Right atrium auricular region (tissue), 2 donors: Measurements from ENCODE around the gene MORN2. TPM values are rescaled to one million over a fixed set of nuclear protein-coding genes. Genes with fewer than 3 reads are reported as not detected.

ENCODE experiments used
- DNase-seq: peaks from one replicate; pipeline ENCODE4 v3.0.0-alpha.2; 2019; ENCODE audit warnings: low spot score
- H3K27ac ChIP-seq, 2 donors: fragments of 200-600 bp; sonication (generic); 1 replicate in 1 of 2; 2 replicates in 1 of 2; pipeline ENCODE4 v1.5.1; 2016 to 2019
- H3K27me3 ChIP-seq, 2 donors: fragments of 200-600 bp; sonication (generic); one replicate each; pipeline versions ENCODE4 v1.5.1 to v1.6.0; 2017 to 2019
- H3K36me3 ChIP-seq: fragments of 200-600 bp; sonication (generic); one replicate; pipeline ENCODE4 v1.5.1; 2016
- H3K4me1 ChIP-seq, 2 donors: fragments of 200-600 bp; sonication (generic); one replicate each; pipeline versions ENCODE4 v1.5.1 to v1.6.0; 2017 to 2019
- H3K4me3 ChIP-seq, 2 donors: fragments of 200-600 bp; sonication (generic); 1 replicate in 1 of 2; 2 replicates in 1 of 2; pipeline ENCODE4 v1.5.1; 2017 to 2019; ENCODE audit warnings: mild to moderate bottlenecking in 1 of 2, moderate library complexity in 1 of 2
- H3K9me3 ChIP-seq, 2 donors: fragments of 200-600 bp; sonication (generic); one replicate each; pipeline ENCODE4 v1.5.1; 2019
- total RNA-seq, 2 donors: library from RNA; depleted of rRNA; stranded (reverse); fragments of >200 nt; gene quantifications; one replicate each; pipeline ENCODE4 v1.1.0, GENCODE V29; 2016
- TF ChIP-seq, protein P1 (sequence below), 2 donors: fragments of 200-600 bp; sonication (generic); IDR thresholded peaks; one replicate each; pipeline ENCODE4 v1.5.1; 2019; ENCODE audit warnings: antibody characterized with exemption in 2 of 2

Gene MORN2
- total RNA-seq, 2 donors from 2014 or later: 14.8 to 18.4 TPM

DNA sequence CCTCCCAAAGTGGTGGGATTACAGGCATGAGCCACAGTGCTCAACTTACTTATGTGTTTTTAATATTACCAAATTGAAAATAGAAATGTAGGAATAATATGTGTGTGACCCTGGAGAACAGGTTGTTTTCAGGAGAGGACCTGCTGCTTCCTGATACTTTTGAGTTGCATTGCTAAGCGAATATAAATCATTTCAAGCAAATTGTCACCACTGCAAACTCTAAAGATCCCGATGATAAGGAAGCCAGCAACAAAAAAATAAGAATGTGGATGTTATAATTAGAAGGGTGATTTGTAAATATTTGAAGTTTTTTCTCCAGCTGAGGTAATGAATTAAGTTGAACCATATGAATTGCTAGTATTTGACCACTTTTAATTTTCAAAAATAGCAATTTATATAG, 54.8 kb downstream of the MORN2 start:
- H3K27me3 ChIP-seq: no peaks in the 10 kb centered on the region
- no peak overlapping the region for H3K4me3 ChIP-seq
- no peaks in the 10 kb centered on the region for H3K36me3 ChIP-seq
- TF ChIP-seq, protein P1, sequence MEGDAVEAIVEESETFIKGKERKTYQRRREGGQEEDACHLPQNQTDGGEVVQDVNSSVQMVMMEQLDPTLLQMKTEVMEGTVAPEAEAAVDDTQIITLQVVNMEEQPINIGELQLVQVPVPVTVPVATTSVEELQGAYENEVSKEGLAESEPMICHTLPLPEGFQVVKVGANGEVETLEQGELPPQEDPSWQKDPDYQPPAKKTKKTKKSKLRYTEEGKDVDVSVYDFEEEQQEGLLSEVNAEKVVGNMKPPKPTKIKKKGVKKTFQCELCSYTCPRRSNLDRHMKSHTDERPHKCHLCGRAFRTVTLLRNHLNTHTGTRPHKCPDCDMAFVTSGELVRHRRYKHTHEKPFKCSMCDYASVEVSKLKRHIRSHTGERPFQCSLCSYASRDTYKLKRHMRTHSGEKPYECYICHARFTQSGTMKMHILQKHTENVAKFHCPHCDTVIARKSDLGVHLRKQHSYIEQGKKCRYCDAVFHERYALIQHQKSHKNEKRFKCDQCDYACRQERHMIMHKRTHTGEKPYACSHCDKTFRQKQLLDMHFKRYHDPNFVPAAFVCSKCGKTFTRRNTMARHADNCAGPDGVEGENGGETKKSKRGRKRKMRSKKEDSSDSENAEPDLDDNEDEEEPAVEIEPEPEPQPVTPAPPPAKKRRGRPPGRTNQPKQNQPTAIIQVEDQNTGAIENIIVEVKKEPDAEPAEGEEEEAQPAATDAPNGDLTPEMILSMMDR (IDR thresholded peaks at IDR 0.05): no peak
- H3K9me3 ChIP-seq: no peaks in the 10 kb centered on the region
- no peak overlapping the region for H3K27ac ChIP-seq
- no peaks in the 10 kb centered on the region for H3K4me1 ChIP-seq
- DNase-seq: no peak

Other genes starting within 250 kb of the MORN2 start
- 10 to 100 TPM; 13.9 to 17.9 TPM for gene GALM, start 209.9 kb upstream of the MORN2 start, total RNA-seq
- 10 to 100 TPM; 32.1 to 44.3 TPM for gene SRSF7, start 124.6 kb upstream of the MORN2 start, total RNA-seq
- gene GEMIN6, start 97.8 kb upstream of the MORN2 start, total RNA-seq: 1 to 10 TPM; 2.2 to 3.9 TPM
- 1 to 10 TPM; 6.9 to 7.2 TPM for gene DHX57, start within 50 bp of the MORN2 start, total RNA-seq
- 1 to 10 TPM in 1 of 2 donors, under 1 TPM in 1; 0.24 to 1.0 TPM for gene ARHGEF33, start 13.9 kb downstream of the MORN2 start, total RNA-seq
- 10 to 100 TPM; 15.3 to 21.3 TPM for gene SOS1, start 245.1 kb downstream of the MORN2 start, total RNA-seq